Brain microvascular endothelial cell (primary cell): Measurements from ENCODE around the gene ANP32A.

ENCODE experiments used
- DNase-seq: peaks from one replicate; pipeline ENCODE4 v3.0.0-alpha.2; 2020
- H3K27ac ChIP-seq: fragments of 250-450 bp; sonication (Bioruptor Pico); 2 replicates; pipeline ENCODE4 v1.5.1; 2020; ENCODE audit warnings: mild to moderate bottlenecking, moderate library complexity
- H3K27me3 ChIP-seq: fragments of 250-450 bp; sonication (Bioruptor Pico); replicated peaks from 2 replicates; pipeline ENCODE4 v1.5.1; 2020; ENCODE audit warnings: mild to moderate bottlenecking
- H3K36me3 ChIP-seq: fragments of 250-450 bp; sonication (Bioruptor Pico); replicated peaks from 2 replicates; pipeline ENCODE4 v1.5.1; 2020; ENCODE audit warnings: mild to moderate bottlenecking
- H3K4me3 ChIP-seq: 2 replicates; pipeline ENCODE4 v1.5.1; 2011; ENCODE audit warnings: low read depth, mild to moderate bottlenecking, control low read depth, low read length, moderate library complexity
- in situ Hi-C: cut with HindIII; loops from 2 replicates; pipeline ENCODE4 v1.10.0; 2017; ENCODE audit warnings: low sequenced_read_pairs, low pct_ligation_motif_present
- TF ChIP-seq, protein P1 (sequence below): IDR thresholded peaks from 2 replicates; pipeline ENCODE4 v1.5.1; 2011; ENCODE audit warnings: low read depth, mild to moderate bottlenecking, moderate library complexity, low read length, control low read depth, inconsistent platforms; ENCODE audit errors: missing control alignments

ANP32A gene

GRCh38 chr15:68808091-68808490 lies 12.6 kb downstream of the ANP32A start:
- Histone ChIP-seq H3K36me3 (no peaks in the 10 kb centered on the region), H3K27me3 (no peaks in the 10 kb centered on the region), H3K4me3 (no peak overlapping the region), H3K27ac (no peak overlapping the region)
- in situ Hi-C loops: no loop called here
- no peak for DNase-seq
- TF ChIP-seq, protein P1, sequence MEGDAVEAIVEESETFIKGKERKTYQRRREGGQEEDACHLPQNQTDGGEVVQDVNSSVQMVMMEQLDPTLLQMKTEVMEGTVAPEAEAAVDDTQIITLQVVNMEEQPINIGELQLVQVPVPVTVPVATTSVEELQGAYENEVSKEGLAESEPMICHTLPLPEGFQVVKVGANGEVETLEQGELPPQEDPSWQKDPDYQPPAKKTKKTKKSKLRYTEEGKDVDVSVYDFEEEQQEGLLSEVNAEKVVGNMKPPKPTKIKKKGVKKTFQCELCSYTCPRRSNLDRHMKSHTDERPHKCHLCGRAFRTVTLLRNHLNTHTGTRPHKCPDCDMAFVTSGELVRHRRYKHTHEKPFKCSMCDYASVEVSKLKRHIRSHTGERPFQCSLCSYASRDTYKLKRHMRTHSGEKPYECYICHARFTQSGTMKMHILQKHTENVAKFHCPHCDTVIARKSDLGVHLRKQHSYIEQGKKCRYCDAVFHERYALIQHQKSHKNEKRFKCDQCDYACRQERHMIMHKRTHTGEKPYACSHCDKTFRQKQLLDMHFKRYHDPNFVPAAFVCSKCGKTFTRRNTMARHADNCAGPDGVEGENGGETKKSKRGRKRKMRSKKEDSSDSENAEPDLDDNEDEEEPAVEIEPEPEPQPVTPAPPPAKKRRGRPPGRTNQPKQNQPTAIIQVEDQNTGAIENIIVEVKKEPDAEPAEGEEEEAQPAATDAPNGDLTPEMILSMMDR: no peak

GRCh38 chr15:68807249-68807648 lies 13.4 kb downstream of the ANP32A start:
- H3K4me3 ChIP-seq: no peak overlapping the region
- H3K36me3 ChIP-seq: no peaks in the 10 kb centered on the region
- no peak overlapping the region for H3K27ac ChIP-seq
- H3K27me3 ChIP-seq: no peaks in the 10 kb centered on the region
- TF ChIP-seq, protein P1: no peak
- in situ Hi-C loops: no loop called here
- no peak for DNase-seq

DNA sequence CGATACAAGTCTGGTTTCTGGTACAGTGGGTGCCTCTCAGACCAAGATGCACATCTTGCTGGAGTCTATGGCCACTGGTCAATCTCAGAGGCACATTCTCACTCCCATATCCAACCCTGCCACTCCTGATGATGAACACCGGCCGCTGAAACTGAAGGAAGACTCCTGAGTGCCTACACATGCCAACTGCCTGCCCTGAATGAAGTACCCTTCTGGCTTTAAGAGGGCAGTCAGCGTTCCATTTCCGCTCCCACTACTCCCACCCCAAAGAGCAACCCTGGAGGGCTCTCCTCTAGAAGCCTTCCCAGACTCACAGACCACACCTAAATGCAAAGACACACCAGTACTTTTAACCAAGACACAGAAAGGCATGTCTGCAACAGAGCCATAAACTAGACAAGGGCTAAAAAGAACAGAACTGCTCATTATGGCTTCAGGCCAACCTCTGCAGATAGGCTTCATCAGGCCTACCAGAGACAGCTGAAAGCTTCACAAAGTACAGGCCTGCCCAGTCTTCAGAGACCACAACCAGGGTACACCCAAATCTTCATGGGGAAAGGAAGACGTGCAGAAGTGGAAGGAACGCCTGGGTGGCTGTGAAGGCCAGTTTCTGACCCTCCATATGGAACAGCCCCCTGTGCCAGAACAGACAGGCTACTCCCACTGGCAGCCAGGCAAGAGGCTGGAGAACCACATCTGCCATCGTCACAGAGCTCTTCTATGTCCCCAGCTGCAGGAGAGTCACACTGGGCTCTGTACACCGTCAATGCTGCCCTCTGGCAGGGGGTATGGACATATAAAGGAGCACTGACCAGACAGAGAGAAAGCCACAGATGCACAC lies 14.3 kb downstream of the ANP32A start:
- H3K36me3 ChIP-seq: no peaks in the 10 kb centered on the region
- H3K27me3 ChIP-seq: no peaks in the 10 kb centered on the region
- no peak for DNase-seq
- in situ Hi-C loops: no loop called here
- TF ChIP-seq, protein P1: no peak
- no peak overlapping the region for H3K27ac ChIP-seq
- no peak overlapping the region for H3K4me3 ChIP-seq

- Histone ChIP-seq H3K36me3 (no peaks in the 10 kb centered on the region), H3K4me3 (no peak overlapping the region), H3K27me3 (no peaks in the 10 kb centered on the region), H3K27ac (no peak overlapping the region)
- in situ Hi-C loops: no loop called here
- TF ChIP-seq, protein P1: no peak
- no peak for DNase-seq
These were observed 18.3 kb downstream of the ANP32A start for GRCh38 chr15:68802373-68802772.

DNA sequence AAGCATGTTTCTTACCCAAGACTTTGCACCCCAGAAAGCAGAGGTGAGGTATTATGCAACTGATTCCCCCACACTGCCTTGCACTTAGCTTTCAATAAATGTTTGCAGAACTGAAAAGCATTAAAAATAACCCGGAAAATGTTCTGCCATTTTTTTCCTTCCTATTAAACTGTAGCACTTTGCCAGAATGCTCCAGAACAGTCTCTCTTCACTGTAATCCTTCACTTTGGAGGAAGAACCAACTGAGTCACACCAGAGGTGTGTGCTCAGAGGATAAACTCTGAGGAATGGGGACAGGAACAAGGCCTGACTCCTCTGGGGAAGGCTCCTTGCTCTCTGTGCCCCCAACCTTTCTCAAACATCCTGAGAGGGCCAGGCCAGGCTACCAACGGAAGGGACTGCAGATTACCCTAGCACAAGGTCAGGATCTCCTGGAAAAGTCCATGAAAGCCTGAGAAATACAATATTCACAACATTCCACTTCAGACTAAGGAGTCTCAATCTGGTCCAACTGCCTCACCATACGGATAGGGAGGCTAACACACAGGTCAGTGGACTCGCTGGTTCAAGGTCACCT lies 19.0 kb downstream of the ANP32A start:
- Histone ChIP-seq H3K36me3 (no peaks in the 10 kb centered on the region), H3K27me3 (no peaks in the 10 kb centered on the region), H3K4me3 (no peak overlapping the region), H3K27ac (no peak overlapping the region)
- in situ Hi-C loops: no loop called here
- DNase-seq: no peak
- TF ChIP-seq, protein P1: no peak
